Activated T-cell treated with anti-CD3 and anti-CD28 coated beads, Interleukin-2, amount 50 U/mL, for 72 hours (primary cell): ENCODE results near the gene RFWD3. TPM values are rescaled to one million over a fixed set of nuclear protein-coding genes. Genes with fewer than 3 reads are reported as not detected.
A peak's percentile ranks its signal among the peaks of the same experiment; 100 is the strongest.

Experiments used
- ATAC-seq, 2 donors: fragments of 150-1000 bp; cut with Tn5 transposase; replicated peaks in 1 of 2; 2 replicates each; pipeline ENCODE4 v1.10.0; 2021; ENCODE audit warnings: moderate library complexity in 2 of 2, mild to moderate bottlenecking in 1 of 2
- DNase-seq, 2 donors: peaks; one replicate each; pipeline ENCODE4 v3.0.0; 2021 to 2022; ENCODE audit warnings: mixed read lengths in 1 of 2
- H3K27ac Mint-ChIP-seq: one replicate; pipeline ENCODE4 v1.8.0; 2022; ENCODE audit warnings: mild to moderate bottlenecking, moderate library complexity, mixed read lengths
- H3K27me3 Mint-ChIP-seq: one replicate; pipeline ENCODE4 v1.8.0; 2022; ENCODE audit warnings: low read depth, mixed read lengths
- H3K36me3 Mint-ChIP-seq, 2 donors: one replicate each; pipeline ENCODE4 v1.8.0; 2022; ENCODE audit warnings: mixed read lengths in 2 of 2, mild to moderate bottlenecking in 1 of 2; ENCODE audit not compliant: insufficient read depth in 2 of 2
- H3K4me1 Mint-ChIP-seq: one replicate; pipeline ENCODE4 v1.8.0; 2022; ENCODE audit warnings: low read depth, mixed read lengths
- H3K4me3 Mint-ChIP-seq, 2 donors: one replicate each; pipeline ENCODE4 v1.8.0; 2022; ENCODE audit warnings: mild to moderate bottlenecking in 2 of 2, mixed read lengths in 2 of 2, moderate library complexity in 2 of 2
- H3K9me3 Mint-ChIP-seq, 2 donors: one replicate each; pipeline ENCODE4 v1.8.0; 2022; ENCODE audit warnings: mixed read lengths in 2 of 2
- total RNA-seq, 2 donors: library from RNA; stranded (reverse); gene quantifications; one replicate each; pipeline ENCODE4 v1.2.3, GENCODE V29; 2022

RFWD3 gene
- total RNA-seq, 2 donors from 2014 or later, result 114 TPM

GRCh38 chr16:74626741-74627416 lies 39.8 kb downstream of the RFWD3 start:
- peaks cover 13 to 61% of the 10 kb centered on the region in 2 donors for H3K36me3 Mint-ChIP-seq
- peak overlapping the region; percentile 75 to 87 for H3K4me3 Mint-ChIP-seq
- peak; percentile 25 to 38 for DNase-seq
- H3K27ac Mint-ChIP-seq, result peak overlapping the region; percentile 95
- H3K9me3 Mint-ChIP-seq, result no peaks in the 10 kb centered on the region
- no peaks in the 10 kb centered on the region for H3K27me3 Mint-ChIP-seq
- peaks cover 62% of the 10 kb centered on the region for H3K4me1 Mint-ChIP-seq
- peak; percentile 92 to 94 for ATAC-seq

- H3K27ac Mint-ChIP-seq, result peak overlapping the region; percentile 95
- peak overlapping the region; percentile 75 to 87 for H3K4me3 Mint-ChIP-seq
- H3K4me1 Mint-ChIP-seq, result peaks cover 62% of the 10 kb centered on the region
- DNase-seq (peak; percentile 28 to 42), ATAC-seq (peak; percentile 24 to 29)
- no peaks in the 10 kb centered on the region for H3K27me3 Mint-ChIP-seq
- no peaks in the 10 kb centered on the region for H3K9me3 Mint-ChIP-seq
- peaks cover 14 to 59% of the 10 kb centered on the region in 2 donors for H3K36me3 Mint-ChIP-seq
Measured at GRCh38 chr16:74625500-74626350, 41.0 kb downstream of the RFWD3 start.

GRCh38 chr16:74623839-74624235 lies 42.8 kb downstream of the RFWD3 start:
- no peaks in the 10 kb centered on the region for H3K9me3 Mint-ChIP-seq
- ATAC-seq (no peak), DNase-seq (no peak)
- no peaks in the 10 kb centered on the region for H3K27me3 Mint-ChIP-seq
- H3K36me3 Mint-ChIP-seq, result peaks cover 14 to 51% of the 10 kb centered on the region in 2 donors
- no peak overlapping the region for H3K4me3 Mint-ChIP-seq
- H3K27ac Mint-ChIP-seq, result no peak overlapping the region
- H3K4me1 Mint-ChIP-seq, result peaks cover 46% of the 10 kb centered on the region

GRCh38 chr16:74623214-74623838 lies 43.4 kb downstream of the RFWD3 start:
- Mint-ChIP-seq H3K4me1 (peaks cover 42% of the 10 kb centered on the region), H3K27me3 (no peaks in the 10 kb centered on the region), H3K27ac (no peak overlapping the region), H3K9me3 (no peaks in the 10 kb centered on the region), H3K36me3 (peaks cover 12 to 47% of the 10 kb centered on the region in 2 donors), H3K4me3 (no peak overlapping the region)
- no peak for DNase-seq
- no peak for ATAC-seq

GRCh38 chr16:74622005-74622404 lies 44.7 kb downstream of the RFWD3 start:
- Mint-ChIP-seq H3K27ac (no peak overlapping the region), H3K4me3 (no peak overlapping the region), H3K4me1 (peaks cover 42% of the 10 kb centered on the region), H3K9me3 (no peaks in the 10 kb centered on the region), H3K27me3 (no peaks in the 10 kb centered on the region), H3K36me3 (peaks cover 10 to 47% of the 10 kb centered on the region in 2 donors)
- DNase-seq (no peak), ATAC-seq (no peak)

- Mint-ChIP-seq H3K4me1 (peaks cover 14% of the 10 kb centered on the region), H3K27ac (peak overlapping the region; percentile 70), H3K4me3 (no peak overlapping the region), H3K36me3 (peaks cover 4 to 11% of the 10 kb centered on the region in 2 donors), H3K27me3 (no peaks in the 10 kb centered on the region), H3K9me3 (no peaks in the 10 kb centered on the region)
- DNase-seq, result no peak
- ATAC-seq, result peak in 1 of 2 donors; percentile 20
Measured at GRCh38 chr16:74617206-74617788, 49.4 kb downstream of the RFWD3 start.

- DNase-seq, result no peak
- Mint-ChIP-seq H3K27me3 (no peaks in the 10 kb centered on the region), H3K36me3 (peaks cover 0 to 1% of the 10 kb centered on the region in 2 donors), H3K9me3 (no peaks in the 10 kb centered on the region), H3K27ac (no peak overlapping the region), H3K4me1 (peaks cover 22% of the 10 kb centered on the region), H3K4me3 (no peak overlapping the region)
- no peak for ATAC-seq
Measured at GRCh38 chr16:74611721-74612120, 55.0 kb downstream of the RFWD3 start.

GRCh38 chr16:74608944-74609343 lies 57.7 kb downstream of the RFWD3 start:
- Mint-ChIP-seq H3K4me3 (peak overlapping the region; percentile 58 to 66), H3K4me1 (peaks cover 45% of the 10 kb centered on the region)

GRCh38 chr16:74608381-74608780 lies 58.3 kb downstream of the RFWD3 start:
- Mint-ChIP-seq H3K9me3 (no peaks in the 10 kb centered on the region), H3K27ac (no peak overlapping the region), H3K27me3 (no peaks in the 10 kb centered on the region), H3K36me3 (peaks cover 4% of the 10 kb centered on the region in 2 donors), H3K4me1 (peaks cover 51% of the 10 kb centered on the region), H3K4me3 (peak overlapping the region; percentile 97 to 98)
- ATAC-seq, result no peak
- no peak for DNase-seq

More at GRCh38 chr16:74608944-74609343, 57.7 kb downstream of the RFWD3 start:
- peaks cover 4% of the 10 kb centered on the region in 2 donors for H3K36me3 Mint-ChIP-seq
- H3K9me3 Mint-ChIP-seq, result no peaks in the 10 kb centered on the region
- no peak for ATAC-seq
- peak in 1 of 2 donors; percentile 33 for DNase-seq
- H3K27ac Mint-ChIP-seq, result no peak overlapping the region
- H3K27me3 Mint-ChIP-seq, result no peaks in the 10 kb centered on the region

GRCh38 chr16:74607962-74608356 lies 58.7 kb downstream of the RFWD3 start:
- ATAC-seq (no peak), DNase-seq (no peak)
- H3K9me3 Mint-ChIP-seq, result no peaks in the 10 kb centered on the region
- peak overlapping the region; percentile 97 to 98 for H3K4me3 Mint-ChIP-seq
- peaks cover 4% of the 10 kb centered on the region in 2 donors for H3K36me3 Mint-ChIP-seq
- no peak overlapping the region for H3K27ac Mint-ChIP-seq
- no peaks in the 10 kb centered on the region for H3K27me3 Mint-ChIP-seq
- peaks cover 55% of the 10 kb centered on the region for H3K4me1 Mint-ChIP-seq

GRCh38 chr16:74607310-74607961 lies 59.2 kb downstream of the RFWD3 start:
- H3K4me3 Mint-ChIP-seq, result peak overlapping the region; percentile 97 to 98
- peak overlapping the region; percentile 77 for H3K27ac Mint-ChIP-seq
- ATAC-seq, result peak in 1 of 2 donors; percentile 0

GRCh38 chr16:74606521-74607309 lies 60.0 kb downstream of the RFWD3 start, which contains the start of gene GLG1:
Gene GLG1 (minus strand): TSS chr16:74607114. CDS start chr16:74607094, 20 bp downstream.
- Mint-ChIP-seq H3K36me3 (peaks cover 4% of the 10 kb centered on the region in 2 donors), H3K4me3 (peak within 1 kb of the TSS; percentile 97 to 98), H3K27ac (peak within 1 kb of the TSS; percentile 96), H3K4me1 (peaks cover 66% of the 10 kb centered on the region), H3K9me3 (no peaks in the 10 kb centered on the region), H3K27me3 (no peaks in the 10 kb centered on the region)
- peak; percentile 93 to 94 for ATAC-seq
- DNase-seq, result peak; percentile 94

More at GRCh38 chr16:74607310-74607961, 59.2 kb downstream of the RFWD3 start:
- Mint-ChIP-seq H3K9me3 (no peaks in the 10 kb centered on the region), H3K36me3 (peaks cover 4% of the 10 kb centered on the region in 2 donors), H3K27me3 (no peaks in the 10 kb centered on the region), H3K4me1 (peaks cover 60% of the 10 kb centered on the region)
- no peak for DNase-seq
